ENCODE data around the gene HOMER1. TPM values are rescaled to one million over a fixed set of nuclear protein-coding genes. Genes with fewer than 3 reads are reported as not detected.
A peak's percentile ranks its signal among the peaks of the same experiment; 100 is the strongest.

HOMER1 gene
- total and polyA plus RNA-seq, 9 of the 15 experiments (the other 6 are each of a cell fraction or from before 2014, with no cell fraction given) = 6.3 to 39.9 (median 9.9) TPM

- TF ChIP-seq HMGXB4 (CRISPR knock-in tag; IDR thresholded peaks at IDR 0.05) (no peak), SUPT5H (IDR thresholded peaks at IDR 0.05) (no peak), SMC3 (conservative IDR thresholded peaks at IDR 0.05; ENCODE audit: insufficient read depth, low read depth, low read length) (no peak), GMEB1 (CRISPR knock-in tag; IDR thresholded peaks at IDR 0.05) (no peak), RCOR1 (IDR thresholded peaks at IDR 0.05; ENCODE audit: borderline replicate concordance in 1 of 2, low read depth in 2 of 2, low read length in 2 of 2) (no peak), GTF3C2 (IDR thresholded peaks at IDR 0.05; ENCODE audit: borderline replicate concordance, extremely low read depth, insufficient read length) (no peak), HNRNPL (IDR thresholded peaks at IDR 0.05; ENCODE audit: low read depth, low read length) (no peak), PBX2 (CRISPR knock-in tag; IDR thresholded peaks at IDR 0.05; ENCODE audit: low read depth) (no peak), PBX2 (tag; conservative IDR thresholded peaks at IDR 0.05; ENCODE audit: low read depth) (0 out of 2 replicates have a peak, but pooled peaks have one; percentile 45), RUNX1 (IDR thresholded peaks at IDR 0.05; ENCODE audit: low read depth) (no peak), CEBPG (CRISPR knock-in tag; IDR thresholded peaks at IDR 0.05) (peak; percentile 68; the same call in 1 of the 2 replicates), CEBPG (tag; conservative IDR thresholded peaks at IDR 0.05 in 1 of 2, IDR thresholded peaks at IDR 0.05 in 1 of 2) (peak; percentile 80 to 87), NR2C2 (CRISPR knock-in tag; IDR thresholded peaks at IDR 0.05) (no peak), NR2C2 (tag; IDR thresholded peaks at IDR 0.05) (no peak), SMARCA4 (IDR thresholded peaks at IDR 0.05) (no peak), POLR3A (IDR thresholded peaks at IDR 0.05; ENCODE audit: borderline replicate concordance, extremely low read depth, insufficient read depth, insufficient read length) (no peak), HDAC6 (IDR thresholded peaks at IDR 0.05; ENCODE audit: low read depth, low read length) (no peak), ZNF212 (CRISPR knock-in tag; IDR thresholded peaks at IDR 0.05) (no peak), DPF2 (IDR thresholded peaks at IDR 0.05) (no peak), CTBP1 (IDR thresholded peaks at IDR 0.05; ENCODE audit: borderline replicate concordance) (no peak)
These were observed 47.0 kb upstream of the HOMER1 start (continued) for GRCh38 chr5:79560771-79561524.
